DND-41 (cell line): Measurements from ENCODE around the gene JCHAIN.
A peak's percentile ranks its signal among the peaks of the same experiment; 100 is the strongest.

Source experiments
- ATAC-seq: fragments of 200-7000 bp; cut with Tn5 transposase; 3 replicates; pipeline ENCODE4 v1.9.1; 2021; ENCODE audit warnings: low read depth; ENCODE audit not compliant: insufficient read depth
- DNase-seq: peaks from one replicate; pipeline ENCODE4 v3.0.0-alpha.2; 2020
- H2AFZ ChIP-seq: 2 replicates; pipeline ENCODE4 v1.6.0; 2012; ENCODE audit warnings: low read depth, low read length
- H3K27ac ChIP-seq: 2 replicates; pipeline ENCODE4 v1.5.1; 2012; ENCODE audit warnings: low read length, inconsistent platforms
- H3K27me3 ChIP-seq: fragments of 200-600 bp; sonication (generic); 2 replicates; pipeline ENCODE4 v1.6.0; 2012; ENCODE audit warnings: low read length, mild to moderate bottlenecking, inconsistent platforms; ENCODE audit not compliant: insufficient read depth, poor library complexity
- H3K36me3 ChIP-seq: 2 replicates; pipeline ENCODE4 v1.5.1; 2012; ENCODE audit warnings: low read length, inconsistent platforms; ENCODE audit not compliant: insufficient read depth
- H3K4me1 ChIP-seq: 2 replicates; pipeline ENCODE4 v1.5.1; 2012; ENCODE audit warnings: mild to moderate bottlenecking, low read length; ENCODE audit not compliant: insufficient read depth
- H3K4me2 ChIP-seq: 2 replicates; pipeline ENCODE4 v1.6.0; 2012; ENCODE audit warnings: mild to moderate bottlenecking, moderate library complexity, low read length, inconsistent platforms; ENCODE audit not compliant: insufficient read depth
- H3K4me3 ChIP-seq, 2 experiments: fragments of 200-600 bp in 1 of 2; shearing (Covaris generic) in 1 of 2; 2 replicates each; pipeline ENCODE4 v1.5.1; 2012 to 2016; ENCODE audit warnings: inconsistent platforms in 2 of 2, low read length in 2 of 2, mild to moderate bottlenecking in 2 of 2, low read depth in 1 of 2, moderate library complexity in 1 of 2
- H3K79me2 ChIP-seq: 2 replicates; pipeline ENCODE4 v1.6.0; 2012; ENCODE audit warnings: low read length, inconsistent platforms; ENCODE audit not compliant: insufficient read depth
- H3K9ac ChIP-seq: 2 replicates; pipeline ENCODE4 v1.6.0; 2012; ENCODE audit warnings: low read depth, mild to moderate bottlenecking, inconsistent platforms, low read length, moderate library complexity
- H3K9me3 ChIP-seq: 2 replicates; pipeline ENCODE4 v1.5.1; 2012; ENCODE audit warnings: low read length, moderate library complexity, mild to moderate bottlenecking, inconsistent platforms; ENCODE audit not compliant: insufficient read depth, severe bottlenecking
- H4K20me1 ChIP-seq: 2 replicates; pipeline ENCODE4 v1.6.0; 2012; ENCODE audit warnings: low read length; ENCODE audit not compliant: insufficient read depth
- CTCF ChIP-seq: IDR thresholded peaks from 2 replicates; pipeline ENCODE4 v1.5.1; 2012; ENCODE audit warnings: borderline replicate concordance, low read length, moderate library complexity, mild to moderate bottlenecking; ENCODE audit not compliant: poor library complexity, severe bottlenecking; ENCODE audit errors: extremely low read depth
- EZH2 ChIP-seq: IDR thresholded peaks from 3 replicates; pipeline ENCODE4 v1.6.1; 2012; ENCODE audit warnings: borderline replicate concordance, low read depth, mild to moderate bottlenecking, moderate library complexity, low read length, inconsistent platforms; ENCODE audit not compliant: severe bottlenecking

The JCHAIN gene

GRCh38 chr4:70640192-70640591 is 26.1 kb downstream of the JCHAIN start:
- Histone ChIP-seq H3K4me1 (no peaks in the 10 kb centered on the region), H3K4me3 (no peak overlapping the region), H2AFZ (no peak overlapping the region), H3K4me2 (no peak overlapping the region), H3K9ac (no peak overlapping the region), H3K27ac (no peak overlapping the region), H3K9me3 (no peaks in the 10 kb centered on the region), H3K27me3 (no peaks in the 10 kb centered on the region), H3K36me3 (no peaks in the 10 kb centered on the region), H4K20me1 (no peaks in the 10 kb centered on the region), H3K79me2 (no peaks in the 10 kb centered on the region)
- TF ChIP-seq EZH2: no peak
- no peak for TF ChIP-seq CTCF
- no peak for ATAC-seq
- no peak for DNase-seq

DNA sequence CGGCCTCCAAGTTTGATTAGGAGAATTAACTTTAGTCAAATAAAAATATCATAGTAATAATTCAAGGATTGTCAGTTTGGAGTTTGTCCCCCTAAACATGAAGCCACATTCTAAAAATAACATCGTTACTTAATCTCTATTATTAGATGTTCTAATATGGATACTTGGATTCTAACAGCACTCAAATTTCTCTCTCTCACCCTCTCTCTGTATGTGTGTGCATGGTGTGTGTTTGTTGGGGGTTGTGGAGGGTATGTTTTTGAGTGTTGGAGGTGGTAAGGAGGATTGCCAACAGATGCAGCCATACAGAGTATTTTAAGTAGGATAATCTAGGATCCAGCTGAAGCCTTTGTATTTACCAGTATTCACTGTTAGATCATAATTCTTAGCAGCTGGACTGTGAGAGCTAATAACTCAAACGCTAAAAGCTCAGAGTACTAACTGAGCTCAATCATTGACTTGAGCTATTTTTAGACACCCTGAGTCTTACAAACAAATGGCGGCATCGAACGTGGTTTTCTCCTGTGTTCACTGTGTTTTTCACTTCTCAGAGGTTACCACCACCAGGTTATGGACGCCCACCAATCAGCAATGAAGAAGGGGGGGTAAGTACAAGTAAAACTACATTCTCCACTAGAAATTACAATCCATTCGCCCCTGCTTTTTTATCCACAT is 28.9 kb downstream of the JCHAIN start:
- DNase-seq (no peak), ATAC-seq (no peak)
- Histone ChIP-seq H3K4me1 (no peaks in the 10 kb centered on the region), H3K4me3 (no peak overlapping the region), H3K27ac (no peak overlapping the region), H3K36me3 (no peaks in the 10 kb centered on the region), H3K79me2 (no peaks in the 10 kb centered on the region), H2AFZ (0 out of 2 replicates have a peak overlapping the region, but pooled peaks have one; percentile 18), H4K20me1 (no peaks in the 10 kb centered on the region), H3K27me3 (no peaks in the 10 kb centered on the region), H3K4me2 (no peak overlapping the region), H3K9me3 (no peaks in the 10 kb centered on the region), H3K9ac (no peak overlapping the region)
- no peak for TF ChIP-seq EZH2
- no peak for TF ChIP-seq CTCF

GRCh38 chr4:70634482-70634881 is 31.8 kb downstream of the JCHAIN start:
- Histone ChIP-seq H4K20me1 (no peaks in the 10 kb centered on the region), H3K4me1 (no peaks in the 10 kb centered on the region), H3K4me3 (no peak overlapping the region), H3K9me3 (no peaks in the 10 kb centered on the region), H3K27ac (no peak overlapping the region), H3K79me2 (no peaks in the 10 kb centered on the region), H3K36me3 (no peaks in the 10 kb centered on the region), H3K27me3 (no peaks in the 10 kb centered on the region), H3K9ac (no peak overlapping the region), H3K4me2 (no peak overlapping the region), H2AFZ (no peak overlapping the region)
- ATAC-seq (no peak), DNase-seq (no peak)
- TF ChIP-seq EZH2 (no peak), CTCF (no peak)

- no peak overlapping the region for H3K9ac ChIP-seq
- H3K4me2 ChIP-seq: no peak overlapping the region
- no peaks in the 10 kb centered on the region for H3K36me3 ChIP-seq
- no peak overlapping the region for H3K27ac ChIP-seq
- 0 out of 4 replicates have a peak overlapping the region, but pooled peaks of 1 of the 2 experiments have one; percentile 4 for H3K4me3 ChIP-seq
- H3K79me2 ChIP-seq: no peaks in the 10 kb centered on the region
- no peaks in the 10 kb centered on the region for H3K9me3 ChIP-seq
- ATAC-seq (no peak), DNase-seq (no peak)
- no peaks in the 10 kb centered on the region for H4K20me1 ChIP-seq
- no peaks in the 10 kb centered on the region for H3K4me1 ChIP-seq
- H3K27me3 ChIP-seq: no peaks in the 10 kb centered on the region
- TF ChIP-seq EZH2 (no peak), CTCF (no peak)
- H2AFZ ChIP-seq: no peak overlapping the region
Measured at GRCh38 chr4:70632028-70632427, 34.3 kb downstream of the JCHAIN start.
